Measurements from ENCODE around the gene FBRSL1.
"Not testable (repeated sequence)": the region's sequence is repeated elsewhere in the genome, so short reads cannot be mapped to it uniquely, and the experiment has no call there.

The FBRSL1 gene

GRCh38 chr12:132525833-132526455, 36.0 kb downstream of the FBRSL1 start:
- DNase-seq (ENCODE audit: low read depth): no peak

- DNase-seq (ENCODE audit: low read depth): no peak
Observed at GRCh38 chr12:132527186-132527882, 37.4 kb downstream of the FBRSL1 start.

- DNase-seq (ENCODE audit: low read depth): no peak
Observed at GRCh38 chr12:132527883-132528264, 37.9 kb downstream of the FBRSL1 start.

- DNase-seq (ENCODE audit: low read depth): no peak
Observed at GRCh38 chr12:132528564-132529106, 38.7 kb downstream of the FBRSL1 start.

- no peak for DNase-seq (ENCODE audit: low read depth)
Observed at GRCh38 chr12:132529156-132529839, 39.3 kb downstream of the FBRSL1 start.

GRCh38 chr12:132529906-132530305, 40.0 kb downstream of the FBRSL1 start:
- DNase-seq (ENCODE audit: low read depth): no peak

- DNase-seq (ENCODE audit: low read depth): no peak
Observed at GRCh38 chr12:132530447-132530846, 40.5 kb downstream of the FBRSL1 start.

GRCh38 chr12:132530851-132531250, 40.9 kb downstream of the FBRSL1 start:
- DNase-seq (ENCODE audit: low read depth): no peak

GRCh38 chr12:132532711-132533583, 43.0 kb downstream of the FBRSL1 start:
- not testable (repeated sequence) for DNase-seq (ENCODE audit: low read depth)

GRCh38 chr12:132533584-132533958, 43.6 kb downstream of the FBRSL1 start:
- DNase-seq (ENCODE audit: low read depth): no peak

GRCh38 chr12:132534076-132534475, 44.1 kb downstream of the FBRSL1 start:
- no peak for DNase-seq (ENCODE audit: low read depth)

GRCh38 chr12:132535019-132535418, 45.1 kb downstream of the FBRSL1 start:
- no peak for DNase-seq (ENCODE audit: low read depth)

- DNase-seq (ENCODE audit: low read depth): no peak
Observed at GRCh38 chr12:132536102-132536876, 46.3 kb downstream of the FBRSL1 start.

GRCh38 chr12:132537049-132537448, 47.1 kb downstream of the FBRSL1 start:
- no peak for DNase-seq (ENCODE audit: low read depth)

GRCh38 chr12:132537836-132538662, 48.1 kb downstream of the FBRSL1 start:
- DNase-seq (ENCODE audit: low read depth): no peak

GRCh38 chr12:132538663-132538990, 48.7 kb downstream of the FBRSL1 start:
- no peak for DNase-seq (ENCODE audit: low read depth)

- no peak for DNase-seq (ENCODE audit: low read depth)
Observed at GRCh38 chr12:132539016-132539773, 49.2 kb downstream of the FBRSL1 start.

GRCh38 chr12:132540436-132540835, 50.5 kb downstream of the FBRSL1 start:
- no peak for DNase-seq (ENCODE audit: low read depth)

- DNase-seq (ENCODE audit: low read depth): no peak
Observed at GRCh38 chr12:132541200-132541599, 51.2 kb downstream of the FBRSL1 start.

- no peak for DNase-seq (ENCODE audit: low read depth)
Observed at GRCh38 chr12:132541996-132542395, 52.0 kb downstream of the FBRSL1 start.
